Measurements from ENCODE around the gene C11orf68.

DNA sequence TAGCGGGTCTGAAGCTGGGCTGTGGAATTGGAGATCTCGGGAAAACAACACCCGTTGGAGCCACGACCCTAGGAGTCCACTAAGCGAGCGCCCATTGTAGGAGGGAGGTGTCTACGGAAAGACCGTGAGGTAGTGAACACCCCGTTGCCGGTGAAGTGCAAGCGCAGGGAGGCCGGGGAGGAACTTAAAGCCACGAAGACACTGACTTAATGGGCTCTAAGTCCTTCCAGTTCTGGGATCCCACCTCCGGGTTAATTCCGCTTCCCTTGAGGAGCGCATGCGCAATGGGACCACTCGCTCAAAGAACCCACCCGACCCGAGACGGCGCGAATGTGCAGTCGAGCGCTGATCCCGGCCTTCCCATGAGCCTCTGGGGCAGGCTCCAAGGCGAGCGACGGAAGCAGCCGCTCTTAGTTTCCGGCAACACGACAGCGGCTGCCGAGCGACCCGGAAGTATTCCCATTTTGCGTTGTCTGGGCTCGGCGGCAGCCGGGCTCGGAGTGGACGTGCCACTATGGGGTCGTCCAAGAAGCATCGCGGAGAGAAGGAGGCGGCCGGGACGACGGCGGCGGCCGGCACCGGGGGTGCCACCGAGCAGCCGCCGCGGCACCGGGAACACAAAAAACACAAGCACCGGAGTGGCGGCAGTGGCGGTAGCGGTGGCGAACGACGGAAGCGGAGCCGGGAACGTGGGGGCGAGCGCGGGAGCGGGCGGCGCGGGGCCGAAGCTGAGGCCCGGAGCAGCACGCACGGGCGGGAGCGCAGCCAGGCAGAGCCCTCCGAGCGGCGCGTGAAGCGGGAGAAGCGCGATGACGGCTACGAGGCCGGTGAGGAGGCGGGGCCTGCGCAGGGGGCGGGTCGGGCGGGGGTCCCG, 42.6 kb upstream of the C11orf68 start, which contains the start of gene SART1:
- TF ChIP-seq, protein P1, sequence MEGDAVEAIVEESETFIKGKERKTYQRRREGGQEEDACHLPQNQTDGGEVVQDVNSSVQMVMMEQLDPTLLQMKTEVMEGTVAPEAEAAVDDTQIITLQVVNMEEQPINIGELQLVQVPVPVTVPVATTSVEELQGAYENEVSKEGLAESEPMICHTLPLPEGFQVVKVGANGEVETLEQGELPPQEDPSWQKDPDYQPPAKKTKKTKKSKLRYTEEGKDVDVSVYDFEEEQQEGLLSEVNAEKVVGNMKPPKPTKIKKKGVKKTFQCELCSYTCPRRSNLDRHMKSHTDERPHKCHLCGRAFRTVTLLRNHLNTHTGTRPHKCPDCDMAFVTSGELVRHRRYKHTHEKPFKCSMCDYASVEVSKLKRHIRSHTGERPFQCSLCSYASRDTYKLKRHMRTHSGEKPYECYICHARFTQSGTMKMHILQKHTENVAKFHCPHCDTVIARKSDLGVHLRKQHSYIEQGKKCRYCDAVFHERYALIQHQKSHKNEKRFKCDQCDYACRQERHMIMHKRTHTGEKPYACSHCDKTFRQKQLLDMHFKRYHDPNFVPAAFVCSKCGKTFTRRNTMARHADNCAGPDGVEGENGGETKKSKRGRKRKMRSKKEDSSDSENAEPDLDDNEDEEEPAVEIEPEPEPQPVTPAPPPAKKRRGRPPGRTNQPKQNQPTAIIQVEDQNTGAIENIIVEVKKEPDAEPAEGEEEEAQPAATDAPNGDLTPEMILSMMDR (IDR thresholded peaks at IDR 0.05): no peak
- TF ChIP-seq ZFX (IDR thresholded peaks at IDR 0.05; ENCODE audit: borderline replicate concordance): no peak

All from 22Rv1 (cell line).